Endodermal cell (in vitro differentiated cells): ENCODE measurements around the gene LPIN3. TPM values are rescaled to one million over a fixed set of nuclear protein-coding genes. Genes with fewer than 3 reads are reported as not detected.

Experiments
- DNase-seq: peaks from one replicate; pipeline ENCODE4 v3.0.0-alpha.2; 2017
- H3K27ac ChIP-seq: 2 replicates; pipeline ENCODE4 v1.5.1; 2013; ENCODE audit warnings: mild to moderate bottlenecking, low read depth, low read length, moderate library complexity
- H3K27me3 ChIP-seq: 2 replicates; pipeline ENCODE4 v1.6.1; 2013; ENCODE audit warnings: mild to moderate bottlenecking, low read length, moderate library complexity; ENCODE audit not compliant: insufficient read depth, control insufficient read depth, poor library complexity, severe bottlenecking
- H3K36me3 ChIP-seq: 2 replicates; pipeline ENCODE4 v1.7.0; 2013; ENCODE audit warnings: mild to moderate bottlenecking, low read length, moderate library complexity; ENCODE audit not compliant: control insufficient read depth, insufficient read depth
- H3K4me1 ChIP-seq: one replicate; pipeline ENCODE4 v1.7.0; 2013; ENCODE audit warnings: low read length; ENCODE audit not compliant: control insufficient read depth, insufficient read depth
- H3K4me3 ChIP-seq: 2 replicates; pipeline ENCODE4 v1.5.1; 2013; ENCODE audit warnings: mild to moderate bottlenecking, low read length, moderate library complexity
- H3K9ac ChIP-seq: 2 replicates; pipeline ENCODE4 v1.6.1; 2013; ENCODE audit warnings: mild to moderate bottlenecking, low read length, moderate library complexity; ENCODE audit not compliant: poor library complexity, severe bottlenecking; ENCODE audit errors: extremely low read depth
- H3K9me3 ChIP-seq: 2 replicates; pipeline ENCODE4 v1.6.1; 2013; ENCODE audit warnings: mild to moderate bottlenecking, low read length, moderate library complexity; ENCODE audit not compliant: control insufficient read depth
- H3K27ac Mint-ChIP-seq: 2 replicates; pipeline ENCODE4 v1.8.0; 2020; ENCODE audit warnings: mixed read lengths
- H3K27me3 Mint-ChIP-seq: 2 replicates; pipeline ENCODE4 v1.8.0; 2021; ENCODE audit warnings: mild to moderate bottlenecking, mixed read lengths; ENCODE audit not compliant: insufficient read depth
- H3K36me3 Mint-ChIP-seq: 2 replicates; pipeline ENCODE4 v1.8.0; 2020; ENCODE audit warnings: low read depth, mixed read lengths
- H3K4me1 Mint-ChIP-seq: 2 replicates; pipeline ENCODE4 v1.8.0; 2020; ENCODE audit warnings: mixed read lengths
- H3K4me3 Mint-ChIP-seq: 2 replicates; pipeline ENCODE4 v1.8.0; 2020; ENCODE audit warnings: mild to moderate bottlenecking, moderate library complexity, mixed read lengths
- H3K9me3 Mint-ChIP-seq: 2 replicates; pipeline ENCODE4 v1.8.0; 2020; ENCODE audit warnings: mild to moderate bottlenecking, mixed read lengths
- CTCF ChIP-seq: fragments of 200-600 bp; sonication (generic); conservative IDR thresholded peaks from 2 replicates; pipeline ENCODE4 v1.5.0; 2021; ENCODE audit warnings: antibody characterized with exemption, mild to moderate bottlenecking
- WGBS, 2 experiments: methylation state at CpG; one replicate each; pipeline versions ENCODE4 v1.1.5 to v1.1.7; 2013; ENCODE audit warnings: missing lambda C conversion rate in 2 of 2, mixed read lengths in 1 of 2; ENCODE audit not compliant: insufficient coverage in 1 of 2, insufficient read length in 1 of 2; 5-methylcytosine and 5-hydroxymethylcytosine counted together
- total RNA-seq, 2 donors: library from RNA; stranded (reverse); fragmentation: NEBNext Ultra II Directional in 1 of 2; extraction: Animal tissue kit (Norgen Biotek cat#: 25700) in 1 of 2; gene quantifications; 2 replicates in 1 of 2; 3 replicates in 1 of 2; pipeline ENCODE4 v1.2.1, GENCODE V29; 2021

LPIN3 gene
- total RNA-seq, 2 donors from 2014 or later: 13.1 to 13.2 TPM

- peak; percentile 20 for DNase-seq
- Mint-ChIP-seq H3K27me3 (peaks cover 15% of the 10 kb centered on the region), H3K36me3 (no peaks in the 10 kb centered on the region)
Observed at GRCh38 chr20:41334036-41334435, 6.6 kb upstream of the LPIN3 start.

GRCh38 chr20:41334443-41335421 is 5.9 kb upstream of the LPIN3 start:
- no peak overlapping the region for H3K4me3 ChIP-seq

More at GRCh38 chr20:41334036-41334435, 6.6 kb upstream of the LPIN3 start:
- Mint-ChIP-seq H3K4me3 (no peak overlapping the region), H3K27ac (no peak overlapping the region), H3K4me1 (peaks cover 2% of the 10 kb centered on the region), H3K9me3 (no peaks in the 10 kb centered on the region)
- Histone ChIP-seq H3K4me1 (no peaks in the 10 kb centered on the region), H3K27ac (no peak overlapping the region), H3K9ac (no peak overlapping the region), H3K4me3 (no peak overlapping the region), H3K36me3 (no peaks in the 10 kb centered on the region), H3K9me3 (no peaks in the 10 kb centered on the region), H3K27me3 (peaks cover 7% of the 10 kb centered on the region)
- TF ChIP-seq CTCF: no peak
- WGBS, 2 experiments: 89 to 94% methylated on average over 2 of the region's 2 CpGs

GRCh38 chr20:41335591-41335990 is 5.0 kb upstream of the LPIN3 start:
- no peaks in the 10 kb centered on the region for H3K9me3 Mint-ChIP-seq
- no peaks in the 10 kb centered on the region for H3K36me3 Mint-ChIP-seq
- H3K36me3 ChIP-seq: no peaks in the 10 kb centered on the region
- no peak for DNase-seq
- peaks cover 14% of the 10 kb centered on the region for H3K27me3 ChIP-seq
- no peak overlapping the region for H3K4me3 ChIP-seq
- no peak for TF ChIP-seq CTCF
- H3K27ac ChIP-seq: no peak overlapping the region
- H3K4me3 Mint-ChIP-seq: no peak overlapping the region
- no peaks in the 10 kb centered on the region for H3K9me3 ChIP-seq
- no peak overlapping the region for H3K9ac ChIP-seq
- H3K4me1 ChIP-seq: no peaks in the 10 kb centered on the region
- peak overlapping the region; percentile 10 for H3K27ac Mint-ChIP-seq
- peaks cover 8% of the 10 kb centered on the region for H3K4me1 Mint-ChIP-seq
- WGBS, 2 experiments: 94 to 100% methylated on average over 1 of the region's 1 CpG
- H3K27me3 Mint-ChIP-seq: peaks cover 19% of the 10 kb centered on the region

More at GRCh38 chr20:41334443-41335421, 5.9 kb upstream of the LPIN3 start:
- Mint-ChIP-seq H3K4me3 (no peak overlapping the region), H3K27me3 (peaks cover 22% of the 10 kb centered on the region), H3K36me3 (no peaks in the 10 kb centered on the region), H3K9me3 (no peaks in the 10 kb centered on the region), H3K4me1 (peaks cover 5% of the 10 kb centered on the region), H3K27ac (peak overlapping the region; percentile 10)
- Histone ChIP-seq H3K36me3 (no peaks in the 10 kb centered on the region), H3K4me1 (no peaks in the 10 kb centered on the region), H3K9ac (no peak overlapping the region), H3K27ac (no peak overlapping the region), H3K27me3 (peaks cover 14% of the 10 kb centered on the region), H3K9me3 (no peaks in the 10 kb centered on the region)
- 91 to 97% methylated on average over 8 to 15 of the region's 15 CpGs for WGBS, 2 experiments
- TF ChIP-seq CTCF: no peak
- peak; percentile 53 for DNase-seq
